GM20000 (cell line): ENCODE data around the gene CNNM1.

Source experiments
- DNase-seq: peaks from one replicate; pipeline ENCODE4 v3.0.0; 2012; ENCODE audit warnings: low spot score
- CTCF ChIP-seq: IDR thresholded peaks from 2 replicates; pipeline ENCODE4 v1.5.1; 2012; ENCODE audit warnings: mild to moderate bottlenecking, control low read depth; ENCODE audit errors: extremely low read depth, missing control alignments

CNNM1 gene

GRCh38 chr10:99375426-99375825 is 46.3 kb downstream of the CNNM1 start:
- no peak for DNase-seq
- TF ChIP-seq CTCF: no peak

DNA sequence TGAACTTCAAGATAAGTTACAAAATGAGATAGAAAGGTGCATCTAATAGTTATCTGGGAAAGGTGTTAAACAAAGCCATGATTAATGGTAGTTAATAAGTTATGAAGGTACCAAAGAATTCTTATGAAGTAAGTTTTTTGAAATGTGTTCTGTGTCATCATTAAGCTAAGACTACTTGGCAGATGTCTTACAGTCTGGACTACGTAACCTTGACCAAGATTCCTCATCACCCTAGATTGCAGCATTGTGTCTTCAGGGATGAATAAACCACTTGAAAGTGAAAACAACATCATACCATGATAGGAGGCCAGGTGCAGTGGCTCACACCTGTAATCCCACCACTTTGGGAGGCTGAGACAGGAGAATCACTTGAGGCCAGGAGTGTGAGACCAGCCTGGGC is 53.0 kb downstream of the CNNM1 start:
- no peak for DNase-seq
- no peak for TF ChIP-seq CTCF

GRCh38 chr10:99387071-99387470 is 57.9 kb downstream of the CNNM1 start:
- no peak for TF ChIP-seq CTCF

DNA sequence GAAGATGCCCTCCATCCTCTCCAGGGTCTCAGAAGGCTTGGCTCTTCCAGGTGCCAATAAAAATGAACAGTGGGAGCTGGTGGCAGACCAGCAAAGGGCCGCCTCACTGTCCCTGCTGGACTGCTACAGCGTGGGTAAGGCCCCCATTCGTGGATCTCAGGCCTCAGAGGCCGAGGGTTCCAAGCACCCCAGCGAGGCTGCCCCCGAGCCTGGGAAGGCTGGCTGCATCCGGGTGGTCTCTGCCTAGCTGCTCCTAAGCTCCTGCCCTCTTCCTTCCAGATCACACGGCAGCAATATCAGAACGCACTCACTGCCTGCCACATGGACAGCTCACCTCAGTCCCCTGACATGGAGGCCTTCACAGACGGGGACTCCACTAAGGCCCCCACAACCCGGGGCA is 58.4 kb downstream of the CNNM1 start:
- TF ChIP-seq CTCF: no peak
- no peak for DNase-seq

More at GRCh38 chr10:99387071-99387470, 57.9 kb downstream of the CNNM1 start:
- no peak for DNase-seq

DNA sequence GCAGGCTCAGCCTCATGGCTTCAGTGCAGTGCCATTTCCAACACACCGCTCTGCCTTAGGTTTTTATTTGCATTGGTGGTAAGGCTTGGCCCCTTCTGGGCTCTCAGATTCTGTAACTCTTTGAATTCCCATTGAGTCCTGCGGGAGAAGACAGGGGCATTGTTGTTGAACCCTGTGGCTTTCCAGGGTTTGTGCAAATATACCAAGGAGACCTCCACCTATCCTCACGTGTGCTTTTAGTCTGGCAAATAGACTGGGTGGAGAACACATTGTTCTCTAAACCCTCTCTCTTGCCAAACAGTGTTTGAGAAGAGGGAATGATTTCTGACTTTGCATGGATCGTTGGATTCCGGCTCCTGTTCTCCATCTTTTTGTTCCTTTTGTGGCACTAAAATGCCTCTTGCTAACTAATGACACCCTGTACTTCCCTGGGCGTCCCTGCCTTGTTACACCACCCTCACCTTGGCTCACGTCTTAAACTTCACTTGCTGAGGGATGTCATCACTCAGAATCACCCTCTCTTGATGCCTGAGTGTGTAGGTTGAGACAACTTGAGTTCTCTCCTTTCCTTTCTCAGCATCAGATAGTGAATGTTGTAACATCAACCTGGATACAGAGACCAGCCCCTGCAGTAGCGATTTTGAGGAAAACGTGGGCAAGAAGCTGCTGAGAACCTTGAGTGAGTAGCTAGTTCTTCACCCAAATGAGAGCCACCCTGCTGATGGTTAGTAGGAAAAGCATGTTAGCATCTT is 60.7 kb downstream of the CNNM1 start:
- no peak for TF ChIP-seq CTCF
- no peak for DNase-seq

GRCh38 chr10:99391346-99391745 is 62.2 kb downstream of the CNNM1 start:
- no peak for DNase-seq

DNA sequence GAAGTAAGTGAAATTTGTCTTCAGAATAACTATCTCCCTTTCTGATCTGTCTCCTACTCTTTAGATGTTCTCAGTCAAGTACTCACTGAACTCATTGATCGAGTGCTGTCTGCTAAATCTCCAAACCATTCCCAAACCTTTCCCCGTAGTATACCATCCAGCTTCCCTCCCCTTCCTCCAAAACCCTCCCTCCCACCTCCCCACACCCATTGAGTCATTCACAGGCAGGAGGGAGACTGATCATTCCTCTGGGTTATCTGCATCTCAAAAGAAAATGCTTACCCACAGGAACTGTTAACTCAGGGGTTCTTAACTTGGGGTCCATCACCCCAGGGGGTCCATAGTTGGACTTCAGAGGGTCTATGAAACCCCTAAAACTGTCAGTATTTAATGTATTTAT is 63.9 kb downstream of the CNNM1 start:
- DNase-seq: no peak
- TF ChIP-seq CTCF: no peak

More at GRCh38 chr10:99391346-99391745, 62.2 kb downstream of the CNNM1 start:
- TF ChIP-seq CTCF: no peak
